Esophagus muscularis mucosa (tissue), 4 donors: ENCODE measurements around the gene BCR.

Source experiments
- EP300 ChIP-seq: sonication (generic); formaldehyde crosslinking; IDR thresholded peaks from one replicate; pipeline ENCODE4 v1.6.1; 2017; ENCODE audit warnings: antibody characterized with exemption
- POLR2A ChIP-seq: fragments of 450-650 bp; IDR thresholded peaks from one replicate; pipeline ENCODE4 v1.6.1; 2017; ENCODE audit warnings: antibody characterized with exemption, moderate library complexity, mild to moderate bottlenecking, low read depth
- TF ChIP-seq, protein P1 (sequence below), 3 experiments: fragments of 200-600 bp in 2 of 3; fragments of 450-650 bp in 1 of 3; sonication (generic) in 2 of 3; IDR thresholded peaks; one replicate each; pipeline ENCODE4 v1.5.1; 2017 to 2019; ENCODE audit warnings: antibody characterized with exemption in 3 of 3, mild to moderate bottlenecking in 2 of 3, moderate library complexity in 1 of 3

GRCh38 chr22:23156286-23156685, 24.0 kb upstream of the BCR start:
- TF ChIP-seq, protein P1, sequence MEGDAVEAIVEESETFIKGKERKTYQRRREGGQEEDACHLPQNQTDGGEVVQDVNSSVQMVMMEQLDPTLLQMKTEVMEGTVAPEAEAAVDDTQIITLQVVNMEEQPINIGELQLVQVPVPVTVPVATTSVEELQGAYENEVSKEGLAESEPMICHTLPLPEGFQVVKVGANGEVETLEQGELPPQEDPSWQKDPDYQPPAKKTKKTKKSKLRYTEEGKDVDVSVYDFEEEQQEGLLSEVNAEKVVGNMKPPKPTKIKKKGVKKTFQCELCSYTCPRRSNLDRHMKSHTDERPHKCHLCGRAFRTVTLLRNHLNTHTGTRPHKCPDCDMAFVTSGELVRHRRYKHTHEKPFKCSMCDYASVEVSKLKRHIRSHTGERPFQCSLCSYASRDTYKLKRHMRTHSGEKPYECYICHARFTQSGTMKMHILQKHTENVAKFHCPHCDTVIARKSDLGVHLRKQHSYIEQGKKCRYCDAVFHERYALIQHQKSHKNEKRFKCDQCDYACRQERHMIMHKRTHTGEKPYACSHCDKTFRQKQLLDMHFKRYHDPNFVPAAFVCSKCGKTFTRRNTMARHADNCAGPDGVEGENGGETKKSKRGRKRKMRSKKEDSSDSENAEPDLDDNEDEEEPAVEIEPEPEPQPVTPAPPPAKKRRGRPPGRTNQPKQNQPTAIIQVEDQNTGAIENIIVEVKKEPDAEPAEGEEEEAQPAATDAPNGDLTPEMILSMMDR (IDR thresholded peaks at IDR 0.05): no peak
- TF ChIP-seq POLR2A (no peak), EP300 (no peak)
